ENCODE data around the gene SPAG6.
A peak's percentile ranks its signal among the peaks of the same experiment; 100 is the strongest.

SPAG6 gene

DNA sequence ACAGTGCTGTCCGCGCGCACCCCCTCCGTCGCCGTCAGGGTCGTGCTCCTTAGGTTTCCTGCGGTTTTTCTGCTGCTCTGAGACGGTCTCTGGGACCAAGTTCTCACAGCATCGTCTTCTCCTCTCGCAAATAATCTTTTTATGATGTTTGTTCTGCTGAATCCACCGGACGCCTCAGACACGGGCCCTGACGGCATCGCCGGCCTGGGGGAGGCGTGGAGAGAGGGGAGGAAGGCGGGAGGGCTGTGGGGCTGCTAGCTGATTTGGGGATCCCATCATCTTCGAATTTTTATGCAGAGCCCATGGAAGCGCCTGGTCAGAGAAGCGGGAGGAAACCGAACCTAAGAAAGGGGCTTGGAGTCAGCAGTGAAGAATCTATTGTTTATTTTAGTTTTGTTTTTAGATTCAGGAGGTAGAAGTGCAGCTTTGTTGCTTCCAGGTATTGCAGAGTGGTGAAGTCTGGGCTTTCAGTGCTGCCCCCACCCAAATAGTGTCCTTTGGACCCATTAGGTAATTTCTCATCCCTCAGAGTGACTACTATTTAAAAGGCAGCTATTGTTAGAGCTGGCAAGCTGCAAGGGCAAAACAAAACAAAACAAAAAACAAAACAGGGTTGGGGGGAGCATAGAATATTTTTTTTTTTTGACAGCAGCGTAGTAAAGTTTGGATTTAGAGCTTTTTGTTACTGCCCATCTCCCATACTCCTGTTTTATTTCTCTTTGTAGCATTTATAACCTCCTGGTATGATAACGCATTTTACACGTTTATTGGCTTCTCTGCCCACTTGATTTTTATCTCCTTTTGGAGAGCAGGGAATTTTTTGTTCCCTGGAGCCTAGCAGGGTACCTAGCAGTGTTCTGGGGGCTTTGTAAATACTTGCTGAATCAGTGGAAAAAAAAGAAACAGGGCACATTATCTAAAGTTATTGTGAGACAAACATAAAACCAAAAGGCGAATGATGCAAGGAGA lies 92.6 kb downstream of the SPAG6 start:
- peak; percentile 34 for DNase-seq

DNA sequence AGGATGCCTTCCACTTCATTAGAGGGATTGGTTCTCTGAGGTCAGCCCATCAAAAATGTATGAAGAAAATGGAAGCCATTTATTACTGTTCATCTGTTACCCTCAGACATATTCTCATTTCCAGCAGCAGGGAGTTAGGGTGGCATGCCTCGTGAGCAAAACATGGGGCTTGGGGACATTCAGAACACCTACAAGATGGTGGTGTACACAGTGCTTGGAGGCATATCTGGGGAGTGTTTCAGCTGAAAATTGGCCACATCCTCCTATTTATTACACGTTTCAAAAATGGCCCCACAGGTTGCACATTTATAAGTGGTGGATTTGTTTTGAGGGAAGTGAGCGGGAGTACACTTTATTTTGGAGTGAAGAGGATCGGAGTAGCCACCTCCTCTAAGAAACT lies 93.4 kb downstream of the SPAG6 start:
- no peak for DNase-seq

DNA sequence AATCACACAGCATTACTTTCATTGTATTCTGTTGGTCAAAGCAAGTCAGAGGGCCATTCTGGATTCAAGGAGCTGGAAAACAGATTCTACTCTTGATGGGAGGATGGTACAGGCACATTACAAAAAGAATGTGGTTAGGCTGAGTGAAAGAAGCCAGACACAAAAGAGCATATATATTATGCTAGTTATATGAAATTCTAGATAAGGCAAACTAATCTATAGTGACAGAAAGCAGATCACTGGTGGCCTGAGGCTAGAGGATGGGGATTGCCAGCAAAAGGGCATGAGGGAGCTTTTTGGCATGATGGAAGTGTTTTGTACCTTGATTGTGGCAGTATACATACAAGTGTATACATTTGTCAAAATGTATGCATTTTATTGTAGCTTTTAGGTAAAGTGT lies 96.8 kb downstream of the SPAG6 start:
- DNase-seq, result no peak

DNA sequence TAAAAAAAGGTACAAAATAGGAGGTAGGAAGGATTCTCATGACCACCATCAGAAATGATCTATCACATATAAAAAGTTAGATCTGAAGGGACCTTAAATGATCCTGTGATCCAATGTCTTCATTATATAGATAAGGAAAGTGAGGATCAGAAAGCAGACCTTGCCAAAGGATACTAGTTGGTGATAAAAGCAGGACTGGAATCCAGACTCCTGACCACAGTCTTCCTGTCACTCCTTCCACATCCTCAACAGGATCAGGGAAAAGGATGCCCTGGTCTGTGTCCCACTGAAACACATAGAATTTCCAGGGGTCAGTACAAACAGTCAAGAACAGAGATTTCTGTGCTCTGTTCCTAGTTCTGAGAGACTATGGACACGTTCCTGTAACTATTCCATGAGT lies 97.2 kb downstream of the SPAG6 start:
- DNase-seq, result no peak

DNA sequence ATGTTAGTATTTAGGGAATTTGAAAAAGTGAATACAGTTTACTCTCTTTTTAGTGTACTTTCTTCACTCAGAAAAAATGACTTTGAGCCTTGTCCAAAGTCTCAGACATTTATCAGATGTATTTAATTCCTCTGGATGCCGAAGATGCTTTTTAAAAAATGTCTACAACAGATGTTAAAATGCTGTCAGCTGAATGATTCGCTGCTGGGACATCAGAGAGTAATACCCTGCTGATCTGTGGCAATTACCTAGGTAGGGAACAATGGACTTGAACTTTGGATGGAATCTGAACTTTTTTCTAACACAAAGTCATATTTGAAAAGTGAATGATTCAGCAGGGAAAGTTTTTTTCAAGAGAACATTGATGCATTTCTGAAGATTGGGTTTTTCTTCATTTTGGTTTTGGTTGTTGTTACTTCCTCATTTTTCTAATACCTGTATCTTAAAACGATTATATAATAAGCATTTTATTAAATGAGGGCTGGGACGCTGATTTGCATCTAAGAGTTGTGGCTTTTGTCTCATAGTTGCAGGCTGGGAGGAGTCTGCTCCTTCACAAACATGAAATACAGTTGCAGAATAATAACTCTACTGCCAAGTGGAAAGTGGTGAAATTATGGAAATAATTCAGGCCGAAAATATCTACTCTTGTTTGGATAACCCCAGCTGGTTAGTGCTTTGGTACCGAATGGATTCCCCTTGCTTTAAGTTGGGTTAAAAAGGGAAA lies 98.0 kb downstream of the SPAG6 start:
- DNase-seq, result no peak

DNA sequence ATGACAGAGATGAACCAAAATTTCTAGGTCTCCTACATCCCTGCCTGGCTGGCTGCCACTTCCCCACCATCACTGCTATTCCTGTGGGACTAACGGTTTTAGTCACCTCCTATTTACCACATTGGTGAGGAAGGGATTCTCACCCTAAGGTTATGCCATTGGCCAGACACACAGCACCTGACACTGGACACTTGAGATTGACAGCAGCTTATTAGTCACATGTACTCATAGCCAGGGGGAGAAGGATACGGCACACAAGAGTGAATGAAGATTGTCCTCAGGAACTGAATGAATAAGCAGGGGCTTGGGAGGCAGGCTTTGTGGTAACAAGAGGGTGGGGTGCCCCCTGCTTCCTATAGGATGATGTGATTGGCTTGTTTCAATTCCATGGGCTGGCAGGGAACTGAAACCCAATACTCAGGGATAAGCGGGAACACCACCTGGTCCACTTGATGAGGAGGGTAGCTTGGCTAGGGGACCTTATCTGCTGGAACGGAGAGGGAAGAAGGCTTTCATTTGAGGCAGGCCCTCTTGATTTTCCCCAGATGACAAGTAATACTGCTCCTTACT lies 99.0 kb downstream of the SPAG6 start:
- no peak for DNase-seq

DNA sequence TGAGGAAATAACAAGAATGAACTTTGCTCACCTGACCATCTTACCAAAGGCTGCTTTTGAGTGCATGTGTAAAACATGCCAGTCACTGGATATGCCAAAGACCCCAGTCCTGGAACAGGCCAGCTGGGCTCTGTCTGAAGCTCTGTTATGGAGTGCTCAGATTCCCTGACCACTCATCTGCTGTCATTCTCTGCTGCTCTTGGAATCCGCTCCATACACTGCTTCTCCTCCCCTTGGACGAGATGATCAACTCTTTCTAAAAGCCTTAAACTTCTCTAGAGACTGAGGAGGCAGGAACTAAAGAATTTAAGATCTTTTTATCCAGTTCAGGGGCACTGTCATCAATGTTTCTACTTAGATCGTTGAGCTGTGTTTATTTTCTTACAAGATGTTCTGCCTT lies 100.2 kb downstream of the SPAG6 start:
- no peak for DNase-seq

DNA sequence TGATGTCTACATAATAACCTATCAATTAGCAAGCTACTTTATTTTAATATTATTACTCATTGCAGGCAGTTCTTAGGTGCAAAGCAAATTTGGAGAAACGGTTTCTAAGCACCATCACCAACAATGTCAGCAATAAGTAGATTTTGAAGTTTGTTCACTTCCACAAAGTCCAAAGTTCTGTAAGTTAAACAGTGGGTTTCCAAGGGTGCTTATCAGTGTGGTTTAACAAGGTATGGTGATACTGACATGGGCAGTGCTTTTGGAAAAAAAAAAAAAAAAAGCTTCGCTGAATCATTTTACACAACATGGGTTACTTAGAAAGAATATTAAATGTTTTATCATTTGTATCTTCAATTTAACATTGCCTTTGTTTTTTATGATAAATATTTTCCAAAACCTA lies 101.8 kb downstream of the SPAG6 start:
- DNase-seq, result no peak

DNA sequence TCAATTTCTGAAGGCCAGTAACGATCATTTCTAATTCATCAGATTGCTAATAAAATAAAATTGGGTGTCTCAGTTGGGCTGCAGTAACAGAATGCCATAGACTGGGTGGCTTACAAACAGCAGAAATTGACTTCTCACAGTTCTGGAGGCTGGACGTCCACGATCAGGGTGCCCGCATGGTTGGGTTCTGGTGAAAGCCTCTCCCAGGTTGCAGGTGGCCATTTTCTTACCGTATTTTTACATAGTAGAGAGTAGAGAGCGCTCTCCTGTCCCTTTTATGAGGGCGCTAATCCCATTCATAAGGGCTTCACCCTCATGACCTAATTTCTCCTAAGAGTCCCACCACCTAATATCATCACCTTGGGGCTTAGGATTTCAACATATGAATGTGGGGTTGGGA lies 106.0 kb downstream of the SPAG6 start:
- no peak for DNase-seq

DNA sequence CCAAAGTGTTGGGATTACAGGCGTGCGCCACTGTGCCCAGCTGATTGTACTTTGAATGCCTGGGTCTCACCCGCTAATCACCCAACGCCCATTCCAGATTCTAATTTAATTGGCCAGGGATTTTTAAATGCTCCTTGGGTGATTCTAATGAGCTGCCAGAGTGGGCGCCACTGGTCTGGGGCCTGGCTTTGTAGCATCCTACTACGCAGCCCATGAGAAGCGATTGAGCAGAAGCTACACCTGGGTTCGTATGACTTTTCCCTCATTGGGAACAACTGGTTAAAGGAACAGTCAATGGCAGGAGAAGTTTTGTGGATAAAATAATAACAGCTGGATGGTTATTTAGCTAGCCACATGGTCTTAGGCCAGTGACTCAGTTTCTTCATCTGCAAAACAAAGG lies 108.0 kb downstream of the SPAG6 start:
- DNase-seq, result no peak

DNA sequence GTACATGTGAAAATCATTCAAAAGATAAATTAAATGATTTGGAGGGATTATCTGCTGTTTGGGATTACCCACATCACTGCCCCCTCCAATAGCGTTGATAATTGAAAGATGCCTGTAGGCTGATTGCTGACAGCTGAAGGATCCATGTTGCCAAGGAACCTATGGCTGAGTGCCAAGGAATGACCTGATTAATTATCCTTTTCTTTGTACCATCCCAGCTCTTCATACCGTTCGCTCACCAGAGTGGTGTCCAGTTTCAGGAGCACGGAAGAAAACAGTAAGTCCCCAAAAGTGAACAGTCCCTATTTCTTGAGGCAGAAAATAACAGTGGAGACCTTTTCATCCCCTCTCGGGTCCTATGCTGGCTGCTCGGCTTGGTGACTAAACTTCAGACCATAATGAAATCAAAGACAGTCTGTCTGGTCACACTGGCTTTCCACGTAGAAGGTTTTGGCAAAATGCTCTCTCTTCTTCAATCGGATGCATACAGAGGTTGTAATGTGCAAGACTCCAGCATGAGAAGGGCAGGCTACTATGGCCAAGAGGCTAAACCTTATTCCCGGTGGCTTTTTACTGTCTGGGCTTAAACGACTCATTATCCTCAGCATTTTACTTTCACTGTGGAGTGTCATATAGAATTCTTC lies 108.8 kb downstream of the SPAG6 start:
- DNase-seq, result no peak

DNA sequence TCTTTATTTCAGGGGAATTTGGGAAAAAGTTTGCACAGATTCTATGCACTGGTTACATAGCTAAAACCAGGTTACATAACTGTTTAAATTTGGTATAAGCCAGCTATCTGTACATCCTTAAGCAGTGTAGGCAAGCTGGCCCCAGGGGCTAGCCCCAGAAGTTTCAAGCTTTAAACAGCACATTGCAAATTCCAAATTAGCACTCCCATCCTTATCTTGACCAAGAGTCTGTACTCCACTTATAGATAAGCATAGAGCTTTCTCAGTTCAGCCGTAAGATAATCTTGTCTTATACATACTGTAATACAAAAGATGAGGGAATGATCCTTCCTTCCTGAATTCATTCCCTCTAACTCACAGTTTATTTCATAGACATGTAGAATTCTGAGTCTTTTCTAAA lies 109.3 kb downstream of the SPAG6 start:
- no peak for DNase-seq

DNA sequence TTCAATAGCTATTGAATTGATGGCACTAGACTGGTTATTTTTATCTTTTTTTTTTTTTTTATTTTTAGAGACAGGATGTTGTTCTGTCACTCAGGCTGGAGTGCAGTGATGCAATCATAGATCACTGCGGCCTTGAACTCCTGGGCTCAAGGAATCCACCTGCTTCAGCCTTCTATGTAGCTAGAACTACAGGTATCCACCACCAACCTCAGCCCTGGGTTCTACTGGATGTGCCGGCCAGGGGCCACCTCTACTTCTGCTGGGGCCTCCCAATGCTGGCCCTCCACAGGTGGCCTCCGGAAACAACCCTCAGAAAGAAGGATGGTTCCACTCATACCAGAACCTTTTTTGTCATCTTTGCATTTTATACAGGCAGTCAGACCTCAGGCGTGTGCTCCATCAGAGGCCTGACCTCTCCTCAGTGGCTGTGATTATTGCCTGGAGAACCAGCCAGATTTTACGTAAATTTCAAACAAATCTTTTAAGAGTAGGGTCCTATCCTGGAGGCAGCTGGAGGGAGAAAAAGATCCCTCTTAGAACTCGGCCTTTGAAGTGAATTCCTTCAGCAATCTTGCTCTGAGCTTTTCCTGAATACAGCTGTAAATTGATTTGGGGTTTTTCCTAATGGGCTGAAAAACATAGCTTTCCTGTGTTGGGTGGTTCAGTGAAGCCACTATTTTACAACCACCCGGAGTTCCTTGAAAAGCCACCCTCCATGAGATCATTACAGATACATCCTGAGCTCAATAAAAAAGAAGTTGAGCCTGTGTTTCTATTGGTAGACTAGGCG lies 110.0 kb downstream of the SPAG6 start:
- DNase-seq, result peak; percentile 24

DNA sequence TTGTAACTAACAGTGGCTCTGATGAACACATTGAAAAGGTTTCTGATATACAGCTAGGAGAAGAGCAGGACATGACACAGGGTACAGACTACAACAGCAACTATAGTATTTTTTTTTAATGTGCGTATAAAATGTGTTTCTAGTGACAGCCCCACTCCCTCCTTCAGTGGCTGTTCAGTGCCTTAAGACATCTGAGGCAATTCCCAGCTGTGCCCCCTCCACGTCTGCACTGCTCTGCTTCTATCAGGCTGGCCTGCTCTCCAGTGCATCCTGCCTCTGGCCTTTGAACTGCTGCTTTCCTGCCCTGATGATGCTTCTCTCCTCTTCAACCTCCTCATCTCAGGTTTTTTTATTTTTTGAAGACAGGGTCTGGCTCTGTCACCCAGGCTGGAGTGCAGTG lies 111.2 kb downstream of the SPAG6 start:
- DNase-seq, result no peak

DNA sequence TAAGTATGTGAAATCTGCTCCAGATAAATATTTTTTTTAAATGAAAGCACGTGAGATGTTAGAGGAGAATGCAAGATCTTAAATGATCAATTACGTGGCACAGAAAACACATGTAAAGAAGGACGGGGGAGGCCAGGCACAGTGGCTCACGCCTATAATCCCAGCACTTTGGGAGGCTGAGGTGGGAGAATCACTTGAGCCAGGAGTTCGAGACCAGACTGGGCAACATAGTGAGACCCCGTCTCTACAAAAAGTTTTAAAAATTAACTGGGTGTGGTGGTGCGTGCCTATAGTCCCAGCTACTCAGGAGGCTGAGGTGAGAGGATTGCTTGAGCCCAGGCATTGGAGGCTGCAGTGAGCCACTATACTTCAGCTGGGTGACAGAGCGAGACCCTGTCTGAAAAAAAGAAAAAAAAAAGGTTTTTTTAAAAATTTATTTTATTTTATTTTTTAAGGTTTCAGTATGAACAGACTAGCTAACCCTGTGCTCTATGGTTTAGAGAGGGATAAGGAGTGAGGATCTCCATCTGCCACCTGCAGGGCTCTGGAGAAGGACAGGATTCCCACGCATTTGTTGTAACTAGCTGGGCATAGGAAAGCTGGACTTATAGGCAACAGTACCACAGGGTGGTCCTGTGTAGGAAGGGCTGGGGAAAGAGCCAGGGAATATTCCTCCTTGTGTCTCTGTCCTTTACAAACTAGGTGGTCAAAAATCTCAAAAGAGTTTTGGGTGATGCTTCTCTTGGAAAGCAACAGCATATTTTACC lies 113.2 kb downstream of the SPAG6 start:
- DNase-seq, result no peak

DNA sequence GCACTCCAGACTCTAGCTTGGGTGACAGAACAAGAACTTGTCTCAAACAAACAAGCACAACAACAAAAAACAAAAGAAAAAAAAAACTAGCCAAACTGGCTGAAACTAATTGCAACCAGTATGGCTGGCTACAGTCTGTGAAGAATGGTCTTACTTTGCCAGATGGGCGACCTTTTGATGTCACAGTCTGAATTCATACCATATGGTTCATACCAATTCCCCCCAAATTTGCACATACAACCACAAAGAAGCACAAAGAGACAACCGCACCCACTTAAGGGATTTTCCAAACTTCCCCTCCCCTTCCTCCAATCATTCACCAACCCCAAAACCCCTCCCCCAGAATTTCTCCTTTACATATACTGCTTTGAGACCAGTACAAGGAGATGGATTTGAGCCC lies 114.2 kb downstream of the SPAG6 start:
- no peak for DNase-seq

DNA sequence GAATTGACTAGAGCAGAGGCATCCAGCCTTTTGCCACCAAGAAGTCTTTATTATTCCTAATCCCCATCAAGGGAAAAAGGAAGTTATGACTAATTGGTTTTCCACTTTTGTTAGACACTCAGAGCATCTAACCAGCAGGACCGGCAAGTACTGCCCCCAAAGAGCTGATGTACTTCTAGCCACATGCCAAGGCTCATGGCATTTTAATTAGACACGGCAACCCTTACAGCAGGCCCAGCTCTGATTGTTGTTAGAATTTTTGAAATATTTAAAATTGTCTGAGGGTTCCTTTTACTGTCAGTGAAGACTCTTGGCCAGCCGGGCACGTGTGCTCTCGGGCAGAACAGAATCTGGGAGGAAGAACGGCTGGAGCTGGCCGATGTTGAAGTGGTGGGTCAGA lies 114.8 kb downstream of the SPAG6 start:
- no peak for DNase-seq

DNA sequence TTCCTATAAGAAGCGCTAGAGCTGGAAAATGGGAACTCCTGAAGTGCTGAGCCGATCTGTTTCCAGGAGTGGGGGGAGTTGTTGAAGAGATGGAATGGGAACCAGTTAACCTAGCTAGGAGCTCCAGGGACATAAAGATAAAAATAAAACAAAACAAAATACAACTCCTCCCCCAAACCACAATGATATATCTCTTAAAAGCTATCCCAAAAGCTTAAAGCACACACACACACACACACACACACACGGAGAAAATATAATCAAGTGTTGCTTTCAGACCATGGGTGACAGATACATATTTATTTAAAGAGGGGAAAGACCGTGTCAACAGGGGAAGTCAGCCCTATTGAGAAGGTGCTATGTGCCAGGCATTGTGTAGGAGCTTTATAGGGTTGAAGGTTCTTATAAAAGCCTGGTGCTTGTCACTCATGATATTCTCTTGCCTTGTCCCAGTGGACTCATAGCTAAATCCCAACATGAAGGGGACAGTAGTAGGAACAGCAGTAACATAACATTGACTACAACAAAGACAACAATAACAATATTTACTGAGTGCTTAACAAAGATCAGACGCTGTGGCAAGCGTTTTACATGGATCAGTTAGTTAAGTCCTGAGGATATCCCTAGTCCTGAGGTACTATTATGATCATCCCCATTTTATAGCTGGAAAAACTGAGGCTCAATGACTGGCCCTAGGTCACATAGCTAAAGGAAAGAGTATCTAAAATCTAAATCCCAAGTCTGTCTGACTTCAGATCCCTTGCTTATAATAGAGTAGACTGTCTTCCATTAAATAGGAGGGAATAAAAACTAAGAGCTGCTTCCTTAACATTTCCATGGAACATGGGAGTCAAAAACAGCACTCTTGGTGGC lies 115.5 kb downstream of the SPAG6 start:
- no peak for DNase-seq

DNA sequence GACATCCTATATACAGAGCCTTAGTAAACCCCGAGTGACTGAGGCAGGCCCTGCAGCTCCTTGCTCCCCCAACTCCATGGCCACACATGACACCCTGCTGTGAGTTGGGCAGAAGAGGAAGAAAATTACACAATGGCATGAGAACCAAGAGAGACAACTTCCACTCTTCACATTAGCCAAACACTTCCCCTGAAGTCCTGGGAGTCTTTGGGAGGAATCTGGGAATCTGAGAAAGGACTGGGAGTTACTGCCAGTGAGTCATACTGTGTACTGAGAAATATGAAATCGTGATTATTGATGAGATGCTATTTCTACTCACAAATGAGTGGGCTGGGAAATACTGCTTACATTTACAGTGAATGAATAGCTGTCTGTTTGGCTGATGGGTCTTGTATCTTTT lies 116.6 kb downstream of the SPAG6 start:
- no peak for DNase-seq

DNA sequence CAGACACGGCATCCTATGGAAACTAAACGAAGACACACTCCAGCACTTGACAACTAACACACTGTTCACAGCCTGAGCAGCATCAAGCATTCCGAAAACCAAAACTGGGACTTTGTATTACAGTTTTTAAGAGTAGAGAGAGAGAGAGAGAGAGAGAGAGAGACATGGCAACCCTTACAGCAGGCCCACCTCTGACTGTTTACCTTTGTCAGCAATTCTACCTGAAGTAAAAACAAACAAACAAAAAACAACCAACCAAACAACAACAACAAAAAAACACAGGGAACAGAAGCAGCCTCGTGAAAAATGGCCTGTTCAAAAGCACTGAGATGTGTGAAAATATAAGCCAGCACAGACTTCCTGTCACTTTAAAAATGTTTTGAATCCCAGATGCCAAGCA lies 118.0 kb downstream of the SPAG6 start:
- no peak for DNase-seq
